ENCODE data around the gene APOL1.
"Not testable (repeated sequence)": the region's sequence is repeated elsewhere in the genome, so short reads cannot be mapped to it uniquely, and the experiment has no call there.

APOL1 gene, protein sequence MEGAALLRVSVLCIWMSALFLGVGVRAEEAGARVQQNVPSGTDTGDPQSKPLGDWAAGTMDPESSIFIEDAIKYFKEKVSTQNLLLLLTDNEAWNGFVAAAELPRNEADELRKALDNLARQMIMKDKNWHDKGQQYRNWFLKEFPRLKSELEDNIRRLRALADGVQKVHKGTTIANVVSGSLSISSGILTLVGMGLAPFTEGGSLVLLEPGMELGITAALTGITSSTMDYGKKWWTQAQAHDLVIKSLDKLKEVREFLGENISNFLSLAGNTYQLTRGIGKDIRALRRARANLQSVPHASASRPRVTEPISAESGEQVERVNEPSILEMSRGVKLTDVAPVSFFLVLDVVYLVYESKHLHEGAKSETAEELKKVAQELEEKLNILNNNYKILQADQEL

DNA sequence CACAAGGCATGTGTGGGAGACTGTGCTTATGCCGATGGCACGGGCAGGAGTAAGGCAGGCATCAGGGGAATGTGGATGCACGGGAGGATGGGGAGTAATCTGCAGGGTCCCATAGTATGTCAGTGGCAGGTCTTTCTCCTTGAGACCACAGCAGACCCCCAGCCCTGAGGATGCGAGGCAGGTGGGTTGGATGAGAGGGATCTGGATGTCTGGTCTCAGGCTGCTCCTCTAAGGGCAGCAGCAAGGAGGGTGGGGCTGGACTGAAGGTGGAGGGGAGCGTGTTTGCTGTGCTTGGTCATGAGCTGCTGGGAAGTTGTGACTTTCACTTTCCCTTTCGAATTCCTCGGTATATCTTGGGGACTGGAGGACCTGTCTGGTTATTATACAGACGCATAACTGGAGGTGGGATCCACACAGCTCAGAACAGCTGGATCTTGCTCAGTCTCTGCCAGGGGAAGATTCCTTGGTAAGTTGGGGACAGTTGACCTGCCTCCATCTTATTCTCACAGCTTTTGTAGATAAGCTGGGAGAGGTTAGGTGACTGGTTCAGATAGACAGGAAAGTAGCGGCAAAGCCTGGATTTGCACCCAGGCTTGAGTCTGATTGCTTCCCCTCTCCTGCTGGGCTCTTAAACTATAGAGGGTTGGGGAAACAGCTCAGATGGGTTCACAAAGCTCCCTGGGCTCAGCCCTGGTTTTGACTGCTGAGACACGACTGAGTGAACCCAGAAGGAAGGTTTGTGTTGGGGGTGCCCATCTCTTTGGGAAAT lies at the start of gene APOL1:
TSS of gene APOL1 (plus strand) at position 380 of the 769 bp plus-strand sequence. CDS start 1,823 bp downstream, outside the sequence.
- DNase-seq (ENCODE audit: low spot score), result peak; percentile 60

DNA sequence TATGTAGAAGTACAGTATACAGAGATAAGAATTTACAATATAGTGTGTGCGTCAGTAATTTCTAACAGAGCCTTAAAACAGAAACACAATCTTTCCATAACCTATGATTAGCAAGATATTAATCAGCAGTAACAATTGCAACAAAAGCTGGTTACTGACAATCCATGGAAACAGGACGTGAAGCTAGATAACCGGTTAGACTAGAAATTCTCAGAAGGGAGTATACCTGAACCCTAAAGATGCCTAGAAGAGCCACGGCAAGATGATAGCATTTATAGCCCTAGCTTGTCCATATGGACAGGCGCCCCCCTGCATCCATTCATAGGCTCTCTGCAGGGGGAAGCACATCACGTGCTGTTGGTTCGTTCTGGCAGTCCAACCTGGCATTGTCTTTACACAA lies 49.5 kb upstream of the APOL1 start:
- peak; percentile 37 for DNase-seq (ENCODE audit: low spot score)

DNA sequence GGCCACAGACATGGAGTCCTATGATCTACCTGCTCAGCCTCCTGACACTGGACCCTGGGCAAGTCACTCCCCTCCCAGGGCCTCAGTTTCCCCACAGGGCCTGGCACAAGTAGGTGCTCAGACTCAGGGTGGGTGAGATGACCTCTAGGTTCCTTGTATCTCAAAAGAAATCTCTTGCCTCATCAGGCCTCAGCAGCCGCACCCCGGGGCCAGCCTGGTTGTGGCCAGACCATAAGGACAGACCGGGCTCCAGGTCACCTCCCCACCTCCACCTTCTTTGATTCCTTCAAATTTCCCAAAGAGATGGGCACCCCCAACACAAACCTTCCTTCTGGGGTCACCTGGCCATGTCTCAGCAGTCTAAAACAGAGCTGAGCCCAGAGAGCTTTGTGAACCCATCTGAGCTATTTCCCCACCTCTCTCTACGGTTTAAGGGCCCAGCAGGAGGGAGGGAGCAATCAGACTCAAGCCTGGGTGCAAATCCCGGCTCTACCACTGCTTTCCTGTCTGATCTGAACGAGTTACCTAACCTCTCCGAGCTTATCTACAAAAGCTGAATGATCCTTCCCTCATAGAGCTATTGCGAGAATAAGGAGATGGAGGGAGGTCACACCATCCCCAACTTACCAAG lies 48.8 kb upstream of the APOL1 start:
- peak; percentile 34 for DNase-seq (ENCODE audit: low spot score)

DNA sequence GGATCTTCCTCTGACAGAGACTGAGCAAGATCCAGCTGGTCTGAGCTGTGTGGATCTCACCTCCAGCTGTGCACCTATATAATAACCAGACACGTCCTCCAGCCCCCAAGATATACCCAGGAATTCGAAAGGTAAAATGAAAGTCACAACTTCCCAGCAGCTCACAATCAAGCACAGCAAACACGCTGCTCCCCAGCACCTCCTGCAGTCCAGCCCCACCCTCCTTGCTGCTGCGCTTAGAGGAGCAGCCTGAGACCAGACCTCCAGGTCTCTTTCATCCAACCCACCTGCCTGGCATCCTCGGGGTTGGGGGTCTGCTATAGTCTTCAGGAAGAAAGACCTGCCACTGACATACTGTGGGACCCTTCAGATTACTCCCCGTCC lies 48.3 kb upstream of the APOL1 start:
- no peak for DNase-seq (ENCODE audit: low spot score)

DNA sequence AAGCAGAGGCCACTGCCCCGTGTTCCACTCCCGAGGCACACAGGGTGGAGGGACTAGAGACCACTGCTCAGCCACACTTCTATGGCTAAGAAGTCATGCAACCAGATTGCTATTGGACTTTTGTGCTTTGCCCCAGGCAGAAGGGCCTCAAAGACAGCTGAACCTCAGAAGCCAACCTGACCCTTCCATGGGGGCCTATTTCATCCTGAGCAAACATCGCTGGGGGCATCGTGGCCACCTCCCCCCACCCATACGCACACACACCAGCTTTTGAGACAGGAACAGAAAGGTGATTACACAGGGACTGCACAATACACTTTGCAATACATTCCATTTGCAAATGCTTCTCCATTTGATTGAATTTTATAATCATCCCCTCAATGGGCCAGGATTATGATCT lies 47.4 kb upstream of the APOL1 start:
- DNase-seq (ENCODE audit: low spot score), result not testable (repeated sequence)

DNA sequence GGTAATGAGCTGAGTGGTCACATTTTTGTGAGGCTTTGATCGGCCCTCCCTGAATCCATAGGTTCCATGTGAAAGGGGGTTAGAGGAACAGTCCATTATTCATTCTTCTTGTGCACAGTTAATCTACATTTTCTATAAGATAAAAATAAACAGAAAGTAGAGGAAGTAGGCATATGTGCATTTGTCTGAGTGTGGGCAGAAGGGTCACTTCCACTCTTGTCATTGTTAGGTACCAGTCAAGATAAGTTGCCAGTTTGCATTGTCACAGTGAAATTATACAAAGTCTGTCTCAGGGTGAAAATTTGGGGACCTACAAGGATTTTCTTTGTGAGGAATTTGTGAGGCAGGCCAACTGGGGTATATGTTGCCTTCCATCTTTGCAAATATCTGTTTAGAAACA lies 46.7 kb upstream of the APOL1 start:
- no peak for DNase-seq (ENCODE audit: low spot score)

DNA sequence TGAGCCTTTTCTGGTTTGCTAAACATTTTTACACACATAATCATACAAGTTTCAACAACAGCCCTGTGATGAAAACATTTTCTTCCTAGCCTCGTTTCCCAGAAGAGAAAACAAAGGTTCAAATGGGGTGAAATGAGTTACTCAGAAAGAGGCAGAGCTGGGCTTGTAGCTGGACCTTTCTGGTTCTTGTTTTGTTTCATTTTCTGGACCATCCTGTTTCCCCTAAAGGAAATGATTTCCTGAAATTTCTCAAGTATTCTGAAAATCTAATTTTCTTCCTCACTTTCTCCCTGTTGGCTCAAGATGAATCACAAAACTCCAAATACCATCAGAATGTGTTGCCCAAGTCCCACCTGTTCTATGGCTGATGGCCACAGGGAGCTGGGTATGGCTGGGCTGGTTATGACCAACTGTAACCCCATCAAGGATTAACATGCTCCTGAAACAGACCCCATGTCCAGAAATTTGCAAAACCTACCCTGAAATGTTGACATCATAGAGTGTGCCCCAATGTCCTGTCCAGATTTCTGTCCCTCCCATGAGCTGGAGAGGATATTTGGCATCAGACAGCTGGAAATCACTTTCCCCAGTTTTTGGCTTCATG lies 44.7 kb upstream of the APOL1 start:
- DNase-seq (ENCODE audit: low spot score), result no peak

DNA sequence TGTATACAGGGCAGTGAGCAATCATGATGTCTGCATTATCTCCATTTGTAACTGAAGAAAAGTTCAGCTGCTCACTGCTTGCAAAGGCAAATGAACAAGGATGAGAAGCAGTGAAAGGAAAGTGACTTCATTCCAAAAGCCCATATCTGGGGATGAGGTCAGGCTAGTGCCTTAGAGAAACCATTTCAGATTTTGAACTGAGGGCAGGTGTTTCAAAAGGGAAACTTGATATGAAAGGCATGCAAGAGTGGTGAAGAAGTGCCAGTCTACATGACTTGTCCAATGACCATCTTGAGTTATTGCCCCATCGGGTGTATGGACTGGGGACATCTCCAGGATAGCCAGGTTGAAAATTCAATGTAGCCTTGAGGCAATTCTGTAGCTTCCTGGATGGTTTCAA lies 44.0 kb upstream of the APOL1 start:
- no peak for DNase-seq (ENCODE audit: low spot score)

DNA sequence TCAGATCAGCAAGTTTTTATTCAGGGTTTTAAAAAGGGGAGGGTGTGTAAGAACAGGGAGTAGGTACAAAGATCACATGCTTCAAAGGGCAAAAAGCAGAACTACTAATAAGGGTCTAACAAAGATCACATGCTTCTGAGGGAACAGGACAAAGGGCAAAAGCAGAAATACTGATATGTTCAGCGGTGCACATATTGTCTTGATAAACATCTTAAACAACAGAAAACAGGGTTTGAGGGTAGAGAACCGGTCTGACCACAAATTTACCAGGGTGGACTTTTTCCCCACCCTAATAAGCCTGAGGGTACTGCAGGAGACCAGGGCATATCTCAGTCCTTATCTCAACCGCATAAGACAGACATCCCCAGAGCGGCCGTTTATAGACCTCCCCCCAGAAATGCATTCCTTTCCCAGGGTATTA lies 43.4 kb upstream of the APOL1 start:
- DNase-seq (ENCODE audit: low spot score), result not testable (repeated sequence)

DNA sequence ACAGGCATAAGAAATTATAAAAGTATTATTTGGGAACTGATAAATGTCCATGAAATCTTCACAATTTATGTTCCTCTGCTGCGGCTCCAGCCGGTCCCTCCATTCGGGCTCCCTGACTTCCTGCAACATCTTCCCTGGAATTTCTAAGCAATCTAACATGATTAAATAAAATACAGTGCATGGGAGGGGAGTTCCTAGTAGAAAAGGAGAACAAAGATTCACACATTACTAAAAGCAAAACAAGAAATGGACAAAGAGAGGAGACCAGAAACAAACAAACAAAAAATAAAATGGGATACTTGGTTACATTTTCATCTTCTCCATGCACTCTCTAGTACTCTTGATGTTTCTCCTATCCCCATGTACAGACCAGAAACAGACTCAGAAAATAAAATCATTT lies 42.7 kb upstream of the APOL1 start:
- no peak for DNase-seq (ENCODE audit: low spot score)

DNA sequence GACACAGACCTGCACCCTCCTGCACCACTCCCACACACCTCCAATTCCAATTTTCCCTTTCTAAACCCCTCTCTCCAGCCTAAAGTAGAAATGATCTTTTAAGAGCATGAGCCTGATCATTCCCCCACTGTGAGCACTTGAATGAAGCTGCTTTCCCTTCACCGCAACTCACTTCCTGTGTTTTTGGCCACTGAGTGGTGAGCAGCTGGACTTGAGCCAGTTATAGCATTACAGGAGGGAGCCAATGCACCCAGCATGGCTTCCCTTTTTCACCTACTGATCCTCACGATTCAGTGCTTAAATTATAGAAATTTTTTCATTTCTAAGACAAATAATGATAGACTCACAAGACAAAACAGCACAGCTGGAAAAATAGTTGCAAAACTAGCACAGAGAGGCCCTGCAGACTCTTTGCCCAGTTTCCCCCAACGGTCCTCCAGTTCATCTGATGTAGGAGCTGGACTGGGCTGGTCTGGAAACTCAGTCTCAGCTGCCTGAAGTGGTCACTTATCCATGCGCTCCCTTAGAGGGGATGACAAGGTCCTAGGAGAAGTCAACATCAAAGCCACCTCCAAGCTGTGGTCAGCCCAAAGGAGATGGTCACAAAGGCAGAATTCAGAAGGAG lies 41.6 kb upstream of the APOL1 start:
- peak; percentile 59 for DNase-seq (ENCODE audit: low spot score)

DNA sequence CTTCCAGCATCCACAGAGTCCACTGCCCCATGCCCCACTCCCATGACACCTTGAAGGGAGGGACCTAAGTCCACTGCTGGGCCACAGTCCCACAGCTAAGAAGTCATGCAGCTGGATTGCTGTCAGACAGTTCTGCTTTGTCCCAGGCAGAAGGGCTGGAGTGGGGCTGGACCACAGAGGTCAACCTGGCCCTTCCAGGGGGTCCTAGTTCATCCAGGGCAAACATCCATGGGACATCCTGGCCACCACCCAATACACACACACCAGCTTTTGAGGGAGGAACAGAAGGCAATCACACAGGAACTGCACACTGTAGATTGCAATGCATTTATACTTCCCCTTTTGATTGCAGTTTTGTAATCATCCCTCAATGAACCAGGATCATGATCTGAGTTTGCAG lies 40.0 kb upstream of the APOL1 start:
- peak; percentile 41 for DNase-seq (ENCODE audit: low spot score)

DNA sequence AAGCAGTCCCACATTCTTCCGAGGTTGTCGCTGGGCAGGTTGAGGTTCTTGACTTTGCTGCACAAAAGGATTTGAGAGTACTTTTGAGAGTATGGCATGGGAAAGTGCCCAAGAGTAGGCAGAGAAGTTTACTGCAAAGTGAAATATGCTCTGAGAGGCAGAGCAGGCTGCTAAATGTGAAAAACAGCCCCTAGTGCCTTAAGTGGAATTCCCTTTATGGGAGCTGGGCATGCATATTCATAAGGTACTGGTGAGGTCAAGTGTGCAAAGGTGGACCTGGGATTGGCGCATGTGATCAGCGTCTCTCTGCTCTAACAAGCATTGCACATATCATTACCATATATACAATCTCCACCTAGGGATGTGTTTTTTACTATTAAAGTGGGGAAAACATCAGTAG lies 39.3 kb upstream of the APOL1 start:
- DNase-seq (ENCODE audit: low spot score), result no peak

DNA sequence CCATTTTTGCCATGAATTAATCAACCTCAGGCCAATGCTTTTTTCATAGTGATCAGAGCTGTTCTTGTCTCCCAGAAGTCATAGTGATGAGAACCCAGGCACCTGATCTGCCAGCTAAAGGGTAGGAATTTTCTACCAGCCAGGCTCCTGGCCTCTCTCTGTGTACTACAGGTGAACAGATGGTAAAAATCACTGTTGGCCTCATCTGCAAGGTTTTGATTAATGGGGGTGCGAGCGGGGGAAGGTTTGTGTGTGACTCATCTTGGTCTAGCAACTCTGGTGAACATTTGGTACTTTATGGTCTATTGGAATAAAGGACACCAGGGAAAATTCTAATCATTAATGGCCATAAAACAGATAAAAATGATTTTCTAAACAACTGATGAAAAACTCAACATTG lies 37.0 kb upstream of the APOL1 start:
- DNase-seq (ENCODE audit: low spot score), result peak; percentile 20

DNA sequence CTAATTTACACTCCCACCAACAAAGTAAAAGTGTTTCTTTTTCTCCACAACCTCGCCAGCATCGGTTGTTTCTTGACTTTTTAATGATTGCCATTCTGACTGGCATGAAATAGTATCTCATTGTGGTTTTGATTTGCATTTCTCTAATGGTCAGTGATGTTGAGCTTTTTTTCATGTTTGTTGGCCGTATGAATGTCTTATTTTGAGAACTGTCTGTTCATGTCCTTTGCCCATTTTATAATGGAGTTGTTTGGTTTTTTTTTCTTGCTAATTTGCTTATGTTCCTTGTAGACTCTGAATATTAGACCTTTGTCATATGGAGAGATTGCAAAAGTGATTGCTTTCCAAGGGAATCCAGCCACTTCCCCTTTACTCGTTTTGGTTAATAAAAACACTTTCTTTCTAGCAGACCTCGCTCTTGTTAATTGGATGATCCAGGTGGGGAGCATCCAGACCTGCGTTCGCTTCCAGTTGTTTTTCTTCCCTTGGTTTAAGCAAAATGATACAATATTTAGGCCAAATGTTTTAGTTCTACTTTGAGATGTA lies 34.2 kb upstream of the APOL1 start:
- no peak for DNase-seq (ENCODE audit: low spot score)

DNA sequence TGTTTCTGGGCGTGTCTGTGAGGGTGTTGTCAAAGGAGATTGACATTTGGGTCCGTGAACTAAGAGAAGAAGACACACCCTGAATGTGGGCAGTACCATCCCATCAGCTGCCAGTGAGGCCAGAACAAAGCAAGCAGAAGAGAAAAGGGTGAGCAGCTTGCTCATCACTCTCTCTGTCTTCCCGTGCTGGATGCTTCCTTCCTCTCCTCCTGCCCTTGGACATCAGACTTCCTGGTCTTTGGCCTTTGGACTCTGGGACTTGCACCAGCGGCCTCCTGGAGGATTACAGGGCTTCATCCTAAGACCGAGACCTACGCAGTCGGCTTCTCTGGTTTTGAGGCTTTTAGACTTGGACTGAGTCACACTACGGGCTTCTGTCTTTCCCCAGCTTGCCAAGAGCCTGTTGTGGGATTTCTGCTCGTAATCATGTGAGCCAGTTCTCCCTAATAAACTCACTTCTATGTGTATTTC lies 32.4 kb upstream of the APOL1 start:
- peak; percentile 68 for DNase-seq (ENCODE audit: low spot score)

DNA sequence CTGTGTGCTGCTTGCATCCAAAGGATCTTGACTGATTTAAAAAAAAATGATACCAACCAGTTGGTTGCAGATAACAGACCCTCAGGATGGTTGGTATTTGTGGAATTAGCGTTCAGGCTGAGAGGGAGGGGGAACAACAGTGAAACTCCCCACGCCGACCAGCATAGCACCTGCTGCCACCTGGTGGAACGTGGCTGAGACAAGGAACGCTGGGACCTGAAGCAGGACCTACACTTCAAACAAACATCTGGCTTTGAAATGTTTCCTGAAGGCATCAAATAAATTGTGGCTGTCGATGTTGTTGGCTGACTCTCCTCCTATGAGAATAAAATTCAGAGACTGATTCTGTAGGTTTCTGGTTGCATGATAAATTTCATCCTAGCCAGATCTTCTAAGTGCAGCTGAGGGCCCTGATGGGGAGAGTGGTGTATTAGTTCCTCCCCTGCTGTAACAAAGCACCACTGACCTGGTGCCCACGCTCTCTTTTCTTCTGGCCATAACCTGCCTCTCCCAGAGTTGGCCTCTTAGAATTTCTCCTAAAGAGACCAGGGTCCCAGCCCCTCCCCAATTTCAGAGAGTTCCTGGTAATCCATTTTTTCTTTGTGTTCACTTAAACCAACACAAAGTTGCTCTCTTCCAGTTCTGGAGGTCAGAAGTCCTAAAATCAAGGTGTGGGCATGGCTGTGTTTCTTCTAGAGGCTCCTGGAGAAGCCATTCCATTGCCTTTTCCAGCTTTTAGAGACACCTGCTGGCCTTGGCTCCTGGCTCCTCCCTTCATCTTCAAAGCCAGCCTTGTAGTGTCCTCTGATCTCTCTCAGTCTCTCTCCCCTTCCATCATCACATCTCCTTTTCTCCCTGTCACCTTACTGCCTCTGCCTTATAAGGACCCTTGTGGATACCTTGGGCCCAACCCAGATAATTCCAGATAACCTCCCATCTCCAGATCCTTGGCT lies 30.9 kb upstream of the APOL1 start:
- peak; percentile 46 for DNase-seq (ENCODE audit: low spot score)

DNA sequence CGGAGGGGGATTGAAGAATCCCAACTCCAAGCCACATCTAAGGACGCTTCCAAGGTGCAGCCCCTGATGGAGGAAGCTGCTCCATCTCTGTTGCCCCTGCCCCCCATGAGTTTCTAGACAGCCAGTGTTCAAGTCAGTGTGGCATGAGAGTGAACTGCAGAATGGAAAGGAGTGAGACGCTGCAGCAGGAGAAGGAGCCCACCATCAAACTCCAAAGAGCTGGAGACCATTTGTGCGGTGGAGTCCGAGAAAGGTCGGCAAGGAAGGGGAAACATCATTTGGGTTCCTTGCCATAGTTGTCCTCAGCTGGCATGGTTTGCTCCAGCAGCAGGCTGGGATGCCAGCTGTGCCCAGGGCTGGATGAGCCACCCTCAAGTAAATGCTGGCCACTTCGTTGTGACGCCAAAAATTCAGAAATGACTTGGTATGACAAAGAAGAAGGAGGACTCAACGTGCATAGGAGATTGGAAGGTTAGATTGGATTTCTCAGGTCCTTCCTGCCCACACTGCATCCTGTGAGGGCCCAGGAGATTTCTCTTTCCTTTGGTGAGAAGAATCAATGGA lies 30.0 kb upstream of the APOL1 start:
- DNase-seq (ENCODE audit: low spot score), result peak; percentile 20

DNA sequence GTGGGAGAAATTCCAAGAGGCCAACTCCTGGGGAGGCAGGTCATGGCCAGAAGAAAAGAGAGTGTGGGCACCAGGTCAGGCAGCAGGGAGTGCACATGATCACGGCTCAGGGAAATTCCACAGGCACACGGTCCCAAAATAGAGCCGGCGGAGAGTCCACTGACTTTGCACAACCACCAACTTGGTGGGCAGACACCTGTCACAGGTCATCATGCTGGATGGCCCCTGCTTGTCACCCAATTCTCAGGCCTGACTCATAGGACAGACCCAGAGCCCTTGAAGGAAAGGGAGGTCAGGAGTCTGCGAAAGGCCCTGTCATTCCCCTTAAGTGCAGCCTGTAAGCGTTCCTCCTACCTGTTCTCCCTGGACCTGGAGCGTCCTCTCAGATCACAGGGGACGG lies 29.4 kb upstream of the APOL1 start:
- peak; percentile 57 for DNase-seq (ENCODE audit: low spot score)

DNA sequence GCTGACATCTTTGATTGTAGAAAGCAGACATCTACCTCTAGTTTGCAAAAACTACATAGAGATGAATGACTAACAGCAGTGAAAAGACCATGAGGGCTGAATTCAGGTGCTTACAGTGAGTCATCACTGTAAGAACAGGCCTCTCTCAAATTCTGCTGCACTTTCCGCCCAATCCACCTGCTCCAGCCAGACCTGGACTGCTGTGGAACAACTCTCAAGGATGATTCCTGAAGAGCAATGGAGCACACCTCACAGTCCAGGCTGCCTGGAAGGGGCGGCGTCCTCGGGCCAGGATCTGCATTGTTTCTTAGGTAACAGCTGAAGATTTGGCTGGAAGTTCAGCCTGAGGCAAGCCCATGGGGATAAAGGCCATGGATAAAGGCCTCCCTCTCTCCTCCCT lies 28.7 kb upstream of the APOL1 start:
- DNase-seq (ENCODE audit: low spot score), result peak; percentile 18
